GM12801 (cell line): Measurements from ENCODE around the gene AFAP1.

ENCODE experiments used
- TF ChIP-seq, protein P1 (sequence below): IDR thresholded peaks from one replicate; pipeline ENCODE4 v1.5.1; 2011; ENCODE audit warnings: control low read depth; ENCODE audit not compliant: insufficient read length; ENCODE audit errors: extremely low read depth

The AFAP1 gene

DNA sequence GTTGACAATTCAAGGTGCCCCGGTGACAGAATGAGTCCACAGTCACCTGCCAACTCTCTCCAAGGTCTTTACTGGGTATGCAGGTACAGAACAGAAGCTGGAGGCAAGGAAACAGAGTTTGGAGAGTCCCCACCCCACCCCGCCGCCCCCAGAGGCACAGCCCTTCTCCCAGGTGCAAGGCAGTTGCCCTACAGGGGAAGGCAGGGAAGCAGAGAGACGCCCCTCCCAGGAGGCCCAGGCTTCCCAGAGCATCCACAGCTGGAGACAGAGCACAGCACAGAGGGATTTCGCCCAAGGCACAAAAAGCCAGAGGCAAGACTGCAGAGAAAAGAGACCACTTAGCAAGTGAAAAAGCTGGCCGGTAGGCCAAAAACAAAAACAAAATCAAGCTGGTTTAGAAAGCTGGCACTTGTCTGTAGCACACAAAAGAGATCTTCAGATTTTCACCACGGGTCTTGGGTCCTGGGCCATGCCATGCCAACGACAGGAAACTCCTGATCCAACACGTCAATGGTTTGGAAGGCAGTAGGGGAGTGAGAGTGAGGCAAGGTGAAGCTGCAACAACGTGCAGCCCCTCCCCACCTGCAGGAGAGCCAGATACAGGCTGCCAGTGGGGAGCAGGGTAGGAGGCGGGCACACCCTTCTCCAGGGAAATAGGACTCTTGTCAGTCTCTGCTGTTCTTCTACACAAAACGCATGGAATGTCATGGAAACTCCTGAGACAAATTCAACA lies 113.3 kb downstream of the AFAP1 start:
- TF ChIP-seq, protein P1, sequence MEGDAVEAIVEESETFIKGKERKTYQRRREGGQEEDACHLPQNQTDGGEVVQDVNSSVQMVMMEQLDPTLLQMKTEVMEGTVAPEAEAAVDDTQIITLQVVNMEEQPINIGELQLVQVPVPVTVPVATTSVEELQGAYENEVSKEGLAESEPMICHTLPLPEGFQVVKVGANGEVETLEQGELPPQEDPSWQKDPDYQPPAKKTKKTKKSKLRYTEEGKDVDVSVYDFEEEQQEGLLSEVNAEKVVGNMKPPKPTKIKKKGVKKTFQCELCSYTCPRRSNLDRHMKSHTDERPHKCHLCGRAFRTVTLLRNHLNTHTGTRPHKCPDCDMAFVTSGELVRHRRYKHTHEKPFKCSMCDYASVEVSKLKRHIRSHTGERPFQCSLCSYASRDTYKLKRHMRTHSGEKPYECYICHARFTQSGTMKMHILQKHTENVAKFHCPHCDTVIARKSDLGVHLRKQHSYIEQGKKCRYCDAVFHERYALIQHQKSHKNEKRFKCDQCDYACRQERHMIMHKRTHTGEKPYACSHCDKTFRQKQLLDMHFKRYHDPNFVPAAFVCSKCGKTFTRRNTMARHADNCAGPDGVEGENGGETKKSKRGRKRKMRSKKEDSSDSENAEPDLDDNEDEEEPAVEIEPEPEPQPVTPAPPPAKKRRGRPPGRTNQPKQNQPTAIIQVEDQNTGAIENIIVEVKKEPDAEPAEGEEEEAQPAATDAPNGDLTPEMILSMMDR, result no peak

DNA sequence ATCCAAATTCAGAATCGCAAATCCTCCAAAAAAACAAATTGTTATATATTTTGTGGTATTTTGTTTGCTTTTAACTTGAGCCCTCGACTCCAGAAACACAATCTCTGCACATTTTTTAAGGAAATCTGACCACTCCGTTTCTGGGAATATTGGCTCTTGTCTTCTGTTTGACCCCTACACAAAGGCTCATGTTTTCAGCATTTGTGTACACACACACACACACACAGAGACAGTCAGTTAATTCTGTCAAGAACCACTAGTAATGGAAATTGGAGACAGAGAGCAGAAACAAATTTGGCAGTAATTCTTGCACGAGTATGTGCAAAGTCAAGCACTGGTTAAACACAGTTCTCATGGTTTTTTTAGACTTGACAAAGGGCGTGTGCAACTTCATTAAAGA lies 115.4 kb downstream of the AFAP1 start:
- TF ChIP-seq, protein P1, result no peak

DNA sequence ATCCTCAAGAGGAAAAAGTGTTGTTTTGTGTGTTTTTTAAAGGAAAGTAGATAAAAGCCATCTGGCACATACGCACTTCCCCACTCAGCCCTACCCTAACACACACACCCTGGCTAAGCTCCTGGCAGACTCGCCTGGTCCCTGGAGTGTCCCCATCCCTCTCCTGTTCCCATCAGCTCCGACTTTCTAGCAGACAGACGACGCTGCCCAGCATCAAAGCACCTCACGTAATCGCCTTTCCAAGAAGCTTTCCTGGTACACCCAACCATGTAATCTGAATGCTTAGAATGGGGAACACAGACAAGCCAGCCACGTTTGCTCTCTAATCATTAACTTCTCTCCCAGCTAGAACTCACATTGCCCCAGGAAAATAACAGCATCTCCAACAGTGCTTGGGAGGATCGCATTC lies 116.2 kb downstream of the AFAP1 start:
- TF ChIP-seq, protein P1, result no peak

DNA sequence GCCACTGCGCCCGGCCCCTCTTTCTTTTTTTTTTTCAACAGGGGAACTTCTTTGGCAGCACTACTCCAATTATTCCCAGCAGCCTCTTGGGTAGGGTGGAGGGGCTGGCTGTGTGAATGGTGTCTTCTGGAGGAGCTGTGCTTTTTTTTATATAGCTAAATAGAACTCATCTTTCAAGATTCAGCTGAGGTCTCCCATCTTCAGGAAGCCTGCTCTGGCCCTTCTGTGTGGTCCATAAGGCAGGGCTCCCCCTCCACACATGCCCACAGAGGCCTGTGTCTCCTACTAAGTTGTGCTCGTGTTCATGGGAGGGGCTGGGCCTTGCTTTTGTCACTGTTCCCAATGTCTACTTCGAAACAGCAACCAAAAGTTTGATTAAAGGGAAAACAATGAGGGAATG lies 116.8 kb downstream of the AFAP1 start:
- TF ChIP-seq, protein P1, result no peak

GRCh38 chr4:7822137-7822505 lies 117.5 kb downstream of the AFAP1 start:
- TF ChIP-seq, protein P1, result no peak

DNA sequence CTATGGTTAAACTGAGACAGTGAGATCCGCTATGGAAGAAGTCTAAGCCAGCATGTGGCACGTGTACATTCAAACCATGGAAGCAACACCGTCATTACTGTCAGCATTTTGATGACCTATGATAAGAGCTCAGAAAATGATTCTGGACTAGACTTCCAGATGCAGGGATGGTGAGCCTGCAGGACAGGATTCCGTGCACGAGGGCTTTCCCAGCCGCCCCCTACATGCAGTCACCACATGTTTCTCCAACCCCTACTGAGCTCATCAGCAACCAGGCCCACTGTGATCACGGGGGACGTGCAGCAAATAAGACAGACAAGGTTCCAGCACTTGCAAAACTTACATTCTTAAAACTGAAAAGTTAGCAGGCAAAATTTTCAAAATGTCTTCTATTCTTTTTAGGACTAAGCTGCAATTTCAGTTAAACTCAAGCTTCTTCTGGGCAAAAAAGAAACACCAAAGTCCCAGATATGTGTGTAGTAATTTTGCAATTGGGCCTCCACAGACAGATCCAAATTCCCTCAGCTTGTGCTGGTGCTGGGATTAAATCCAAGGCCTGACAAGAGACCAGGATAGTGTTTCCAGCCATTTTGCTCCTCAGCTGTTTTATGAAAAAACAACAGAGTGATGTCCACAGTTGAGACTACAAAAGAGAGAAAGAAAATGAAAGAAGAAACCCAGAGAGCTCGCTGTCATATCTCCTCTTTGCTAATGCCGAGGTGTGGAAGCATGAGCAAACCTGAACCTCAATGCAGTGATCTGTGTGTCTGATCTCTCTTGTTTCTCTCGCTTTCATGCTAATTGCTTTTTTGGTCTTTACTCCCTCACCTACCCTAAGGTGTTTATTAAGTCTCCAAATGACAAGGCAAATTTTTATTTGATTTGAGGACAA lies 118.2 kb downstream of the AFAP1 start:
- TF ChIP-seq, protein P1, result no peak

DNA sequence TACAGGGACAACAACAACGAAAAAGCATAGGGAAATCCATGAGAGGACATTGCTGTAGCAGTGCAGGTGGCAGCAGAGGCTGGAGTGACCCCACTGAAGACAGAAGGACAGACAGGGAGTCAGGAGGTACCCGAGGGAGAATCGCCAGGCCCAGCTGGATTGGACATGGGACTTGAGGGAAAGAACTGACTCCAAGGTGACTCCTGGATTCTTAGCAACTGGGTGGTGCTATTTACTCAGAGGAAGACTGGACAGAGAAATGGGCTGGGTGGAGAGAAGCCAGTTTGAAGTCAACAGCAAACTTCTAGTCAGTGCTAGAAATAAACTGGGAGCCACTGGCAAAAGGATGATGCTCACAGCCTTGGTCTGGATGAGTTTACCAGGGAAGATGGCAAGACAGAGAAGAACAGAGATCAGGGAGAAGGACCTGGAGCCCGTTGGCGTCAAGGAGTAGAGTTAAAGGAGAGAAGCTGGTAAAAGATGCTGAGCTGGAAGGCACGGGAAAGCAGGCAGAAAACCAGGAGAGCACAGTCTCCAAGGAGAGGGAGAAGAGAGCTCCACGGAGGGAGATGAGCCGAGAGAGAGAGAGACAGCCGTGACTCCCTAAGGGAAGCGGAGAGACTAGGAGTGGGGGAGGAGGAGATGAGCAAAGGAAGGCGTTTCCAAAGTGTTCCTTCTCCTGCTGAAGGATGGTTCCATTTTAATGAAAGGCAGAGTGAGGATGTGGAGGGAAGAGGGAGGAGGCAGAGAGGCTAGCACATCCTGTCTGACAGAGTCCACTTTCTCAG lies 119.4 kb downstream of the AFAP1 start:
- TF ChIP-seq, protein P1, result no peak
